Natural killer cell (primary cell): ENCODE data around the gene CAMK4. TPM values are rescaled to one million over a fixed set of nuclear protein-coding genes. Genes with fewer than 3 reads are reported as not detected.

Experiments used
- ATAC-seq, 3 donors: fragments of 150-1000 bp in 2 of 3; fragments of 200-7000 bp in 1 of 3; cut with Tn5 transposase; 1 replicate in 1 of 3; 2 replicates in 2 of 3; pipeline ENCODE4 v1.10.0; 2021; ENCODE audit warnings: mild to moderate bottlenecking in 2 of 3, moderate library complexity in 2 of 3
- DNase-seq, 2 donors: peaks; one replicate each; pipeline versions ENCODE4 v3.0.0 to v3.0.0-alpha.2; 2013 to 2021; ENCODE audit warnings: mixed read lengths in 1 of 2
- H3K27ac ChIP-seq: one replicate; pipeline ENCODE4 v1.5.1; 2013; ENCODE audit warnings: mild to moderate bottlenecking, low read length
- H3K27me3 ChIP-seq: one replicate; pipeline ENCODE4 v1.6.1; 2013; ENCODE audit warnings: low read length; ENCODE audit not compliant: control insufficient read depth, insufficient read depth
- H3K36me3 ChIP-seq: one replicate; pipeline ENCODE4 v1.6.1; 2013; ENCODE audit warnings: low read length; ENCODE audit not compliant: control insufficient read depth, insufficient read depth
- H3K4me1 ChIP-seq: one replicate; pipeline ENCODE4 v1.6.1; 2013; ENCODE audit warnings: low read length; ENCODE audit not compliant: control insufficient read depth, insufficient read depth
- H3K4me3 ChIP-seq: one replicate; pipeline ENCODE4 v1.5.1; 2013; ENCODE audit warnings: low read length
- H3K9me3 ChIP-seq: one replicate; pipeline ENCODE4 v1.6.1; 2013; ENCODE audit warnings: low read length; ENCODE audit not compliant: control insufficient read depth, insufficient read depth
- H3K27ac Mint-ChIP-seq, 2 donors: one replicate each; pipeline ENCODE4 v1.8.0; 2022; ENCODE audit warnings: mild to moderate bottlenecking in 2 of 2, mixed read lengths in 2 of 2, moderate library complexity in 1 of 2
- H3K27me3 Mint-ChIP-seq, 2 donors: one replicate each; pipeline ENCODE4 v1.8.0; 2022; ENCODE audit warnings: low read depth in 2 of 2, mixed read lengths in 2 of 2
- H3K36me3 Mint-ChIP-seq: one replicate; pipeline ENCODE4 v1.8.0; 2022; ENCODE audit warnings: mixed read lengths
- H3K4me1 Mint-ChIP-seq, 2 donors: one replicate each; pipeline ENCODE4 v1.8.0; 2022; ENCODE audit warnings: mixed read lengths in 2 of 2
- H3K4me3 Mint-ChIP-seq: one replicate; pipeline ENCODE4 v1.8.0; 2022; ENCODE audit warnings: mild to moderate bottlenecking, moderate library complexity, mixed read lengths
- H3K9me3 Mint-ChIP-seq, 2 donors: one replicate each; pipeline ENCODE4 v1.8.0; 2022; ENCODE audit warnings: mixed read lengths in 2 of 2
- WGBS: methylation state at CpG from one replicate; pipeline ENCODE4 v1.1.7; 2013; ENCODE audit warnings: missing lambda C conversion rate; ENCODE audit not compliant: insufficient coverage; 5-methylcytosine and 5-hydroxymethylcytosine counted together
- intact Hi-C: fragments of 100-400 bp; cut with micrococcal nuclease; formaldehyde crosslinking; loops from one replicate; pipeline ENCODE4 v1.14.2; 2022
- total RNA-seq, 4 donors: library from RNA; stranded (reverse); fragments of 120-200 nt in 1 of 4; gene quantifications; one replicate each; pipeline versions ENCODE4 v1.2.3 to v1.2.4, GENCODE V29; 2013 to 2022
- TF ChIP-seq, protein P1 (sequence below): fragments of 200-600 bp; IDR thresholded peaks from one replicate; pipeline ENCODE4 v1.8.0; 2022; ENCODE audit warnings: antibody characterized with exemption

CAMK4 gene
- total RNA-seq, 3 donors from 2014 or later (not counting 1 experiment from before 2014, with no cell fraction given): 0.80 to 7.9 (median 7.2) TPM

DNA sequence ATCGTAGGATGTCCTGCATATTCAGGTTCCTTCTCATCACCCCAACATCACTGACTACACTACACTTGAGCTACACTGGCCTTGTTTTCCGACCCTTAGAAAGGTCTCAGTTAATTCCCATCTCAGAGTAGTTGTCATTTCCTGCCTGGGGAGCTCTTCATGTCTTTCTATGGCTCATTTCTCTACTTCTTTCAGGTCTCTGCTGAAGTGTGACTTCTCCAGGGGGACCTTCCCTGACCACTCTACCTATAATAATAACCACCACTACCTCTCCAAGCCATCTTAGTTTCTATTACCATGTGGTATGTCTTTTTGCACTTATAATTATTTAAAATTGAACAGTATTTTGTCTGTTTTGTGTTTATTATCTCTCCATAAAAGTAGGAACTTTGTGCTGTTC is 174.9 kb downstream of the CAMK4 start:
- H3K4me3 Mint-ChIP-seq: no peak overlapping the region
- H3K9me3 Mint-ChIP-seq: no peaks in the 10 kb centered on the region
- H3K27ac Mint-ChIP-seq: no peak overlapping the region
- H3K4me1 ChIP-seq: no peaks in the 10 kb centered on the region
- TF ChIP-seq, protein P1, sequence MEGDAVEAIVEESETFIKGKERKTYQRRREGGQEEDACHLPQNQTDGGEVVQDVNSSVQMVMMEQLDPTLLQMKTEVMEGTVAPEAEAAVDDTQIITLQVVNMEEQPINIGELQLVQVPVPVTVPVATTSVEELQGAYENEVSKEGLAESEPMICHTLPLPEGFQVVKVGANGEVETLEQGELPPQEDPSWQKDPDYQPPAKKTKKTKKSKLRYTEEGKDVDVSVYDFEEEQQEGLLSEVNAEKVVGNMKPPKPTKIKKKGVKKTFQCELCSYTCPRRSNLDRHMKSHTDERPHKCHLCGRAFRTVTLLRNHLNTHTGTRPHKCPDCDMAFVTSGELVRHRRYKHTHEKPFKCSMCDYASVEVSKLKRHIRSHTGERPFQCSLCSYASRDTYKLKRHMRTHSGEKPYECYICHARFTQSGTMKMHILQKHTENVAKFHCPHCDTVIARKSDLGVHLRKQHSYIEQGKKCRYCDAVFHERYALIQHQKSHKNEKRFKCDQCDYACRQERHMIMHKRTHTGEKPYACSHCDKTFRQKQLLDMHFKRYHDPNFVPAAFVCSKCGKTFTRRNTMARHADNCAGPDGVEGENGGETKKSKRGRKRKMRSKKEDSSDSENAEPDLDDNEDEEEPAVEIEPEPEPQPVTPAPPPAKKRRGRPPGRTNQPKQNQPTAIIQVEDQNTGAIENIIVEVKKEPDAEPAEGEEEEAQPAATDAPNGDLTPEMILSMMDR: no peak
- H3K4me1 Mint-ChIP-seq: no peaks in the 10 kb centered on the region
- no peak for ATAC-seq
- no peaks in the 10 kb centered on the region for H3K9me3 ChIP-seq
- H3K27me3 ChIP-seq: no peaks in the 10 kb centered on the region
- DNase-seq: no peak
- no peaks in the 10 kb centered on the region for H3K36me3 ChIP-seq
- peaks cover 0 to 5% of the 10 kb centered on the region in 2 donors for H3K27me3 Mint-ChIP-seq
- no peak overlapping the region for H3K4me3 ChIP-seq
- intact Hi-C loops: no loop called here
- no peak overlapping the region for H3K27ac ChIP-seq
- no peaks in the 10 kb centered on the region for H3K36me3 Mint-ChIP-seq
- WGBS: 74% methylated on average over 2 of the region's 2 CpGs

DNA sequence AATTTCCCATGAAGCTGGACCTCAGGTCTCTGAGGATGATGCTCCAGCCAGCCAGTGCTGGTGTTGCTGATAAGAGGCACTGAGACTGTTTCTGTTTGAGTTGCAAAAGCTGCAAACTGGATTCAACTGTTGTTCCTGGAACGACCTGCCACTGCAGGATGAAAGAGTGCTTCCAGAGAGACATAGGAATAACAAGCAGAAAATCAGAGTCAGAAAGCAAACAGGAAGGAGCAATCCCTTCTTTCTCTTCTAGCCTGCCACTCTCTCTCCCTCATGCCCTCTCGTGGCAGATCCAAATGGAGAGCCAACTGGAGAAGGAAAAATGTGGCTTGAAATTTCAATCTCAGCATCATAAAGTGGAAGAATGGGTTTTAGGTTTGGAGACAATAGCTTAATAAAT is 177.7 kb downstream of the CAMK4 start:
- H3K27ac ChIP-seq: no peak overlapping the region
- no peaks in the 10 kb centered on the region for H3K36me3 ChIP-seq
- peaks cover 0 to 7% of the 10 kb centered on the region in 2 donors for H3K27me3 Mint-ChIP-seq
- DNase-seq (no peak), ATAC-seq (no peak)
- TF ChIP-seq, protein P1: no peak
- H3K4me1 Mint-ChIP-seq: no peaks in the 10 kb centered on the region
- H3K9me3 ChIP-seq: no peaks in the 10 kb centered on the region
- H3K27ac Mint-ChIP-seq: no peak overlapping the region
- no peaks in the 10 kb centered on the region for H3K4me1 ChIP-seq
- 19% methylated on average over 1 of the region's 2 CpGs for WGBS
- no peaks in the 10 kb centered on the region for H3K36me3 Mint-ChIP-seq
- peaks cover 0 to 6% of the 10 kb centered on the region in 2 donors for H3K9me3 Mint-ChIP-seq
- H3K4me3 ChIP-seq: no peak overlapping the region
- no peak overlapping the region for H3K4me3 Mint-ChIP-seq
- intact Hi-C loops: no loop called here
- no peaks in the 10 kb centered on the region for H3K27me3 ChIP-seq

DNA sequence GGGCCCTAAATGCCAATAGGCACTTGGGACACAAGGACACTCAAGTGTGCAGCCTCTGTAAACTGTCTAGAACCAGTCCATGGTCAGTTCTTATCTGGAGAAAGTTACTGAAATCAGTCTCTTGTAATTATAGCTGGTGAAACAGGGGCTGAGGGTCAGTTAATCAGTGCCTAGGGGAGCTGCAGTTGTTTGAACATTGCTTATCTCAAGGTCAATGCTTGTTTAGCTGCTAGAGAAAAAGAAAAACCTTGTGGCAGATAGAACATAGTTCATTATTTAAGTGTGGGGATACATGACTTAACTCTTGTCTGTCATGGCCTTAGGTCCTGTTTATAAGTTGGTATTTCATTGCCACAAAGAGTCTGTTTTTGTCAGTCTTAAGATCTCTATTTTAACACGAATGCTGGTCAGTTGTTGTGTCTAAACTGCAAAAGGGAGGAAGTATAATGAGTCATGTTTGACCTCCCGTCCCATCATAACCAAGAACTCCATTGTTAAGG is 180.1 kb downstream of the CAMK4 start:
- no peak overlapping the region for H3K4me3 Mint-ChIP-seq
- Histone ChIP-seq H3K9me3 (no peaks in the 10 kb centered on the region), H3K4me3 (no peak overlapping the region), H3K36me3 (no peaks in the 10 kb centered on the region), H3K4me1 (no peaks in the 10 kb centered on the region), H3K27ac (no peak overlapping the region), H3K27me3 (no peaks in the 10 kb centered on the region)
- H3K4me1 Mint-ChIP-seq: no peaks in the 10 kb centered on the region
- peaks cover 0 to 4% of the 10 kb centered on the region in 2 donors for H3K27me3 Mint-ChIP-seq
- peaks cover 0 to 6% of the 10 kb centered on the region in 2 donors for H3K9me3 Mint-ChIP-seq
- no peaks in the 10 kb centered on the region for H3K36me3 Mint-ChIP-seq
- WGBS: 100% methylated on average over 1 of the region's 2 CpGs
- TF ChIP-seq, protein P1: no peak
- DNase-seq: no peak
- intact Hi-C loops: no loop called here
- no peak for ATAC-seq
- no peak overlapping the region for H3K27ac Mint-ChIP-seq

DNA sequence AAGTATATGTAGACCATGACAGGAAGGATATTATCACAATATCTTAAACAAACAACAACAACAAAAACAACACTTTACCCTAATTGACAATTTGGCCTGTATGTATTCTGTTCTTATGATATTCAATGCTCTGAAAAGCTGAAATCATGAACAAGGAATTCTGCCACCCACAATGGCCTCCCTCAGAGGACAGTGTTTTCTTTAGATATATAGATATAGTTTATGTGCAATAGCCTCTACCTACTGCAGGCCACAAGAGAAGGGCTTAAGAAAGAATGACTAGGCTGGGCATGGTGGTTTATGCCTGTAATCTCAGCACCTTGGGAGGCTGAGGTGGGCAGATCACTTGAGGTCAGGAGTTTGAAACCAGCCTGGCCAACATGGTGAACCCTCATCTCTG is 183.4 kb downstream of the CAMK4 start:
- DNase-seq: no peak
- Histone ChIP-seq H3K4me1 (no peaks in the 10 kb centered on the region), H3K4me3 (no peak overlapping the region), H3K27me3 (no peaks in the 10 kb centered on the region), H3K27ac (no peak overlapping the region), H3K36me3 (no peaks in the 10 kb centered on the region), H3K9me3 (no peaks in the 10 kb centered on the region)
- Mint-ChIP-seq H3K9me3 (peaks cover 3 to 6% of the 10 kb centered on the region in 2 donors), H3K4me1 (no peaks in the 10 kb centered on the region), H3K27me3 (peaks cover 0 to 2% of the 10 kb centered on the region in 2 donors), H3K36me3 (no peaks in the 10 kb centered on the region), H3K4me3 (no peak overlapping the region), H3K27ac (no peak overlapping the region)
- ATAC-seq: no peak
- TF ChIP-seq, protein P1: no peak
- intact Hi-C loops: no loop called here
